Stimulated activated effector memory CD8-positive, alpha-beta T cell treated with anti-CD3 and anti-CD28 coated beads, Interleukin-12 subunit alpha, Interleukin-12 subunit beta, amount 100 ng/mL, for 72 hours (primary cell): ENCODE measurements around the gene SPTBN5.

Source experiments
- ATAC-seq: fragments of 150-1000 bp; cut with Tn5 transposase; 2 replicates; pipeline ENCODE4 v1.10.0; 2021
- DNase-seq, 2 donors: peaks; one replicate each; pipeline ENCODE4 v3.0.0; 2021 to 2022; ENCODE audit warnings: low spot score in 2 of 2
- H3K27ac Mint-ChIP-seq: one replicate; pipeline ENCODE4 v1.8.0; 2022; ENCODE audit warnings: mild to moderate bottlenecking, mixed read lengths
- H3K36me3 Mint-ChIP-seq: one replicate; pipeline ENCODE4 v1.8.0; 2022; ENCODE audit warnings: mild to moderate bottlenecking, mixed read lengths
- H3K4me1 Mint-ChIP-seq: one replicate; pipeline ENCODE4 v1.8.0; 2022; ENCODE audit warnings: mixed read lengths
- H3K4me3 Mint-ChIP-seq: one replicate; pipeline ENCODE4 v1.8.0; 2022; ENCODE audit warnings: mild to moderate bottlenecking, mixed read lengths
- H3K9me3 Mint-ChIP-seq: one replicate; pipeline ENCODE4 v1.8.0; 2022; ENCODE audit warnings: mixed read lengths

SPTBN5 gene

GRCh38 chr15:41828807-41829141 lies 65.1 kb downstream of the SPTBN5 start:
- DNase-seq (no peak), ATAC-seq (no peak)
- Mint-ChIP-seq H3K4me1 (peaks cover 66% of the 10 kb centered on the region), H3K36me3 (peaks cover 25% of the 10 kb centered on the region), H3K4me3 (peak overlapping the region; percentile 77), H3K9me3 (no peaks in the 10 kb centered on the region), H3K27ac (peak overlapping the region; percentile 53)

GRCh38 chr15:41827880-41828806 lies 65.7 kb downstream of the SPTBN5 start, which contains the start of gene JMJD7:
TSS of gene JMJD7 (plus strand) at chr15:41828092. CDS start at chr15:41828125, 33 bp downstream.
- peak within 1 kb of the TSS; percentile 77 for H3K4me3 Mint-ChIP-seq
- H3K27ac Mint-ChIP-seq: peak within 1 kb of the TSS; percentile 53
- ATAC-seq (peak; percentile 83), DNase-seq (peak; percentile 92 to 97)
- no peaks in the 10 kb centered on the region for H3K9me3 Mint-ChIP-seq
- H3K4me1 Mint-ChIP-seq: peaks cover 60% of the 10 kb centered on the region
- peaks cover 25% of the 10 kb centered on the region for H3K36me3 Mint-ChIP-seq

DNA sequence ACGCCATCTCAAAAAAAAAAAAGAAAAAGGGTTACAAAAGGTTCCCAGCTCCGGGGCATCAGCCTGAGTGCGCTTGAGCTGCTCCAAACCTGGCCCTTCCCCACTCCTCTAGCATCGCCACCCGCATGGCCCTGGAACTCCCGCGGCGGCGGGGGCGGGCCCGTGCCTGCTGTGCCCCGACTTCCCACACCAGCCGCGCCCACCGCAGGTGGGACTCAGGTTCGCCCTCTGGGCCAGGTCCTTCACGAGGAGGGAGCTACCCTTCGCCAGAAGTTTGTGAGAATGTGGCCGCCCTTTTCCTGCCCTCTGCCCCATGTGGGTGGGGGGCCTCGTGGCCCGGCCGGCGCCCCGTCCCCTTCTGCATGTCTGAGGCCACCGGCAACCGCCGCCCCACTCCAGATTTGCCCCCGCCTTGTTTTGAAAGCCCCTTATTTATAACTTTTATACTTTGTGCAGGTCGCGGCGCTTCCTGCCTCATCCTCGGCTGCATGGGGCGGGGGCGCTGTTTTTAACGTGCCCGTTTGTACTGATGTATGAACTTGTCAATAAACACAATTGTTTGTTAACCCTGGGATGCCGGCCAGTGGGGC lies 66.5 kb downstream of the SPTBN5 start:
- Mint-ChIP-seq H3K4me3 (peak overlapping the region; percentile 77), H3K9me3 (no peaks in the 10 kb centered on the region), H3K36me3 (peaks cover 31% of the 10 kb centered on the region), H3K27ac (peak overlapping the region; percentile 53), H3K4me1 (peaks cover 53% of the 10 kb centered on the region)
- DNase-seq (peak in 1 of 2 donors; percentile 17), ATAC-seq (peak; percentile 2)

- ATAC-seq (no peak), DNase-seq (no peak)
- H3K4me1 Mint-ChIP-seq: peaks cover 37% of the 10 kb centered on the region
- peak overlapping the region; percentile 48 for H3K27ac Mint-ChIP-seq
- H3K36me3 Mint-ChIP-seq: peaks cover 27% of the 10 kb centered on the region
- no peaks in the 10 kb centered on the region for H3K9me3 Mint-ChIP-seq
- H3K4me3 Mint-ChIP-seq: peak overlapping the region; percentile 77
These were observed 68.0 kb downstream of the SPTBN5 start for GRCh38 chr15:41825572-41826535.

GRCh38 chr15:41825145-41825544 lies 68.7 kb downstream of the SPTBN5 start:
- no peak for ATAC-seq

DNA sequence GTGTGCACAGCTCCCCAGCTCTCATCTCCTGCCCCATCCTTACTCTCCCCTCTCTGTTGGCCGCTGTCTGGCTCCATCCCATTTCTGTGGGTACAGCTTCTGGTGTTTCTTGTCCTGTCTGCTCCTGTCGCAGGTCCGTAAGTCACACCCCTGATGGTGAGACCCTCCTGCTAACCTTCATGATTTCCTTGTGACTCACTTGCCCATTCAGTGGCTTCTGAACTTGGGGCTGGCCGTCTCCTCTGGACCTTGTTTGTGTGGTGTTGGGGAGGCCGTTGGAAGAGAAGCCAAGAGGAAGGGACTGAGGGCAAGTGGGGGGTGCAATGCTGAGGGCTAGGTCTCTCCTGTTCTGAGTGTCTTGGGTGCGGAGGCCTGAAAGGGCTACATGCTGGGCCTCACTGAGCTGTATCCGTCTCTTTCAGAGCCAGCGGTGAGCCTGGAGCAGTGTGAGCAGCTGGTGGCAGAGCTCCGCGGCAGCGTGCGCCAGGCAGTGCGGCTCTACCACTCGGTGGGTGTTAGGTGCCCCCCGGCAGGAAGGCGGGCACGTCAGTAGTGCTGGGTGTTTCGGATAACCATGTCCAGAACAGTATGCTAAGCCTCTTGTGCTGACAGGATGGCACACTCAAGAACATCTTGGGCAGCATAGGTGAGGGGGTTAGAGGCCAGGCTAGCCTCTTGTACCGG lies 69.6 kb downstream of the SPTBN5 start:
- Mint-ChIP-seq H3K36me3 (peaks cover 23% of the 10 kb centered on the region), H3K4me3 (no peak overlapping the region), H3K9me3 (no peaks in the 10 kb centered on the region), H3K4me1 (peaks cover 23% of the 10 kb centered on the region), H3K27ac (peak overlapping the region; percentile 64)
- DNase-seq (no peak), ATAC-seq (no peak)

More at GRCh38 chr15:41825145-41825544, 68.7 kb downstream of the SPTBN5 start:
- Mint-ChIP-seq H3K36me3 (peaks cover 25% of the 10 kb centered on the region), H3K4me3 (no peak overlapping the region), H3K9me3 (no peaks in the 10 kb centered on the region), H3K27ac (no peak overlapping the region), H3K4me1 (peaks cover 30% of the 10 kb centered on the region)
- no peak for DNase-seq

DNA sequence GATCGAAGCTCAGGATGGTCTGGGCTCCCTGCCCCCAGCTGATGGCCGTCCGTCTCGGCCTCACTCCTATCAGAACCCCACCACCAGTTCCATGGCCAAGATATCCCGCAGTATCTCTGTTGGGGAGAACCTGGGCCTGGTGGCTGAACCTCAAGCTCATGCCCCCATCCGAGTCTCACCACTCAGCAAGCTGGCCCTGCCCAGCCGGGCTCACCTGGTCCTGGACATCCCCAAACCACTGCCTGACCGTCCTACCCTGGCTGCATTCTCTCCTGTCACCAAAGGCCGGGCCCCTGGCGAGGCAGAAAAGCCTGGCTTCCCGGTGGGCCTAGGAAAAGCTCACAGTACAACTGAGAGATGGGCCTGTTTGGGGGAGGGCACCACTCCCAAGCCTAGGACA lies 70.4 kb downstream of the SPTBN5 start:
- ATAC-seq (no peak), DNase-seq (no peak)
- Mint-ChIP-seq H3K9me3 (no peaks in the 10 kb centered on the region), H3K27ac (peak overlapping the region; percentile 64), H3K4me3 (no peak overlapping the region), H3K36me3 (peaks cover 29% of the 10 kb centered on the region), H3K4me1 (peaks cover 16% of the 10 kb centered on the region)

- H3K4me1 Mint-ChIP-seq: peaks cover 13% of the 10 kb centered on the region
These were observed 70.9 kb downstream of the SPTBN5 start for GRCh38 chr15:41822957-41823356.

GRCh38 chr15:41822471-41822870 lies 71.4 kb downstream of the SPTBN5 start:
- H3K27ac Mint-ChIP-seq: no peak overlapping the region

More at GRCh38 chr15:41822957-41823356, 70.9 kb downstream of the SPTBN5 start:
- ATAC-seq (no peak), DNase-seq (no peak)
- H3K9me3 Mint-ChIP-seq: no peaks in the 10 kb centered on the region
- peaks cover 27% of the 10 kb centered on the region for H3K36me3 Mint-ChIP-seq
- H3K4me3 Mint-ChIP-seq: no peak overlapping the region
- no peak overlapping the region for H3K27ac Mint-ChIP-seq

GRCh38 chr15:41821831-41822230 lies 72.0 kb downstream of the SPTBN5 start:
- Mint-ChIP-seq H3K27ac (peak overlapping the region; percentile 23), H3K36me3 (peaks cover 35% of the 10 kb centered on the region)
- no peak for DNase-seq

More at GRCh38 chr15:41822471-41822870, 71.4 kb downstream of the SPTBN5 start:
- H3K36me3 Mint-ChIP-seq: peaks cover 31% of the 10 kb centered on the region
- no peak overlapping the region for H3K4me3 Mint-ChIP-seq
- ATAC-seq (no peak), DNase-seq (no peak)
- H3K4me1 Mint-ChIP-seq: peaks cover 9% of the 10 kb centered on the region
- H3K9me3 Mint-ChIP-seq: no peaks in the 10 kb centered on the region

DNA sequence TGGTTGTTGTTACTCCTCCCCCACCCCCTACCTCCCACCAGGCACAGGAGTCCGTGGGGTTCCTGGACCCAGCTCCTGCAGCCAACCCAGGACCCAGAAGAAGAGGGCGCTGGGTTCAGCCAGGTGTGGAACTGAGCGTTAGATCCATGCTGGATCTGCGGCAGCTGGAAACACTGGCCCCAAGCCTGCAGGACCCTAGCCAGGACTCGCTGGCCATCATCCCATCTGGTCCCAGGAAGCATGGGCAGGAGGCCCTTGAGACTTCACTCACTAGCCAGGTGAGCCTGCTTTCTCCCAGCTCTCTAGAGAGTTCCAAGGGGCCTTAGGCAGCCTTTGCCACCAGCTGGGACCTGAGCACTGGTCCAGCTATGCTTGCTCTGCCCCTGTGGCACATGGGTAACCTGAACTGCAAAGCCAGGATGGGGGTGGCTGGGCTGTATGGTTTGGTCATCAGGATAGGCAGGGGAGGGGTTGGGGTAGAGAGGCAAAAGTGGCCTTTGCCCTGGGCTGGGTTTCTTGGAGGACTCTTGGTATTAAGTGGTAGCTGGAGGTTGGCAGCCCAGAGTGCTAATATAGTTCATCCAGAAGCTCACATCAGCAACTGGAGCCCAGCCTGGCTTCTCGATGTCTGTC lies 72.9 kb downstream of the SPTBN5 start:
- ATAC-seq (no peak), DNase-seq (no peak)
- peak overlapping the region; percentile 23 for H3K27ac Mint-ChIP-seq
- no peak overlapping the region for H3K4me3 Mint-ChIP-seq
- no peaks in the 10 kb centered on the region for H3K4me1 Mint-ChIP-seq
- H3K36me3 Mint-ChIP-seq: peaks cover 34% of the 10 kb centered on the region
- no peaks in the 10 kb centered on the region for H3K9me3 Mint-ChIP-seq

More at GRCh38 chr15:41821831-41822230, 72.0 kb downstream of the SPTBN5 start:
- no peak for ATAC-seq
- Mint-ChIP-seq H3K9me3 (no peaks in the 10 kb centered on the region), H3K4me1 (peaks cover 8% of the 10 kb centered on the region), H3K4me3 (no peak overlapping the region)

DNA sequence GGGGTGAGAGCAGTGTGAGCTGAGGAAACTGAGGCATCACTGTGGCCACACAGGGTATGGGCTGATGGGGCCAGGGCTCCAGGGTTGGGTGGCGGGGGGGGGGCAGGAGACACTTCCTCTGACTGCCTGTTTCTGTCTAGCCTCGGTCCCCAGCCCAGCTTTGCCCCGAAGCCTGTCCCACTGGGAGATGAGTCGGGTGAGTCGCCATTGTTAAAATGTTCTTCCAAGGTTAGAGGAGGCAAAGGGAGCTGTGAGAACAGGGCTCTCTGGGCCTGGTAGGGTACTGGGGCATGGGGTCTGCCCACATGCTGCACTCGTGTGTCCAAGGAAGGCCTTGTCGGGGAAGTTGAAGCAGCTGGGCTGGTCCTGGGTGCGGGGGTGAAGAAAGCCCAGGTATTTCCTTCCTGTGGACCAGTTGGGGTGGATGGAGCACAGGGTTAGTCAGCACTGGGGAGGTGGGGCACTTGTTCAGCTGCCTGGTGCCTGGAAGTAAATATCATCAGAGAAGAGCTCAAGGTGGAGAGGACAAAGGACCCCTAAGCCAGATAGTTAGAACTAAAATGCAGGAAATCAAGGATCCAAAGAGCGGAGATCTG lies 74.3 kb downstream of the SPTBN5 start:
- DNase-seq (no peak), ATAC-seq (no peak)
- Mint-ChIP-seq H3K27ac (peak overlapping the region; percentile 49), H3K36me3 (peaks cover 34% of the 10 kb centered on the region), H3K9me3 (no peaks in the 10 kb centered on the region), H3K4me3 (no peak overlapping the region), H3K4me1 (no peaks in the 10 kb centered on the region)

- Mint-ChIP-seq H3K4me3 (no peak overlapping the region), H3K36me3 (peaks cover 31% of the 10 kb centered on the region), H3K4me1 (no peaks in the 10 kb centered on the region), H3K27ac (no peak overlapping the region), H3K9me3 (no peaks in the 10 kb centered on the region)
- DNase-seq: no peak
- ATAC-seq: no peak
These were observed 76.1 kb downstream of the SPTBN5 start for GRCh38 chr15:41817781-41818180.

DNA sequence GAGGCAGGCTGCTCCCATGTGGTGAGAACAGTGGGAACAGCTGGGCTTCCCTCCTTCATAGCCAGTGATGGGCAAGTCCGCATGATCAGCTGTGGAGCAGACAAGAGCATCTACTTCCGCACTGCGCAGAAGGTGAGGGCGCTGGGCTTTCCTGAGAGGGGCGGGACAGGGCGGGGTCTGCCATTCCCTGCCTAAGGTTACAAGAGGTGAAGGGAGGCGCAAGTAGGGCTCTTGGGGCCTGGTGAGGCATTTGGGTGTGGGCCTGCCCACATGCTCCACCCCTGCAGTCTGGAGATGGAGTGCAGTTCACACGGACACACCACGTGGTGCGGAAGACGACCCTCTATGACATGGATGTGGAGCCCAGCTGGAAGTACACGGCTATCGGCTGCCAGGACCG lies 76.5 kb downstream of the SPTBN5 start:
- H3K9me3 Mint-ChIP-seq: no peaks in the 10 kb centered on the region
- DNase-seq (no peak), ATAC-seq (no peak)
- H3K36me3 Mint-ChIP-seq: peaks cover 28% of the 10 kb centered on the region
- no peak overlapping the region for H3K4me3 Mint-ChIP-seq
- peak overlapping the region; percentile 79 for H3K27ac Mint-ChIP-seq
- no peaks in the 10 kb centered on the region for H3K4me1 Mint-ChIP-seq
